Stimulated activated naive CD4-positive, alpha-beta T cell (primary cell): ENCODE data around the gene DEDD2.

Source experiments
- DNase-seq, 6 experiments: peaks; one replicate each; lab custom pipeline; 2025; lab: John Stamatoyannopoulos, UW

Gene DEDD2

GRCh38 chr19:42198676-42199439 lies 18.6 kb downstream of the DEDD2 start:
- peak; percentile 53 to 82 (median 75) for DNase-seq

GRCh38 chr19:42197375-42197817 lies 20.1 kb downstream of the DEDD2 start:
- DNase-seq, result no peak

- DNase-seq, result no peak
These were observed 21.2 kb downstream of the DEDD2 start for GRCh38 chr19:42196011-42197001.

- DNase-seq, result no peak
These were observed 23.8 kb downstream of the DEDD2 start for GRCh38 chr19:42193706-42194105.

- DNase-seq, result no peak
These were observed 24.2 kb downstream of the DEDD2 start for GRCh38 chr19:42193294-42193693.

GRCh38 chr19:42191855-42192254 lies 25.6 kb downstream of the DEDD2 start:
- DNase-seq, result no peak

- DNase-seq, result no peak
These were observed 26.1 kb downstream of the DEDD2 start for GRCh38 chr19:42191330-42191729.

- DNase-seq, result no peak
These were observed 28.3 kb downstream of the DEDD2 start for GRCh38 chr19:42189133-42189532.

- DNase-seq, result no peak
These were observed 28.8 kb downstream of the DEDD2 start for GRCh38 chr19:42188665-42189064.

GRCh38 chr19:42185277-42185676 lies 32.2 kb downstream of the DEDD2 start:
- peak in 3 of 6 experiments; percentile 13 to 44 (median 36) for DNase-seq

GRCh38 chr19:42184401-42184861 lies 33.0 kb downstream of the DEDD2 start:
- DNase-seq, result peak; percentile 24 to 56 (median 44)

- DNase-seq, result peak in 2 of 6 experiments; percentile 9 to 10
These were observed 38.4 kb downstream of the DEDD2 start for GRCh38 chr19:42178791-42179674.

- no peak for DNase-seq
These were observed 39.8 kb downstream of the DEDD2 start for GRCh38 chr19:42177686-42178019.

GRCh38 chr19:42176990-42177685 lies 40.3 kb downstream of the DEDD2 start:
- DNase-seq, result peak; percentile 48 to 69 (median 60)

GRCh38 chr19:42176649-42176989 lies 40.9 kb downstream of the DEDD2 start:
- peak in 1 of 6 experiments; percentile 58 for DNase-seq

GRCh38 chr19:42175952-42176648 lies 41.4 kb downstream of the DEDD2 start:
- DNase-seq, result no peak

- no peak for DNase-seq
These were observed 42.3 kb downstream of the DEDD2 start for GRCh38 chr19:42174958-42175734.

- DNase-seq, result no peak
These were observed 43.3 kb downstream of the DEDD2 start for GRCh38 chr19:42174188-42174587.

GRCh38 chr19:42173695-42174094 lies 43.8 kb downstream of the DEDD2 start:
- no peak for DNase-seq

- DNase-seq, result no peak
These were observed 45.2 kb downstream of the DEDD2 start for GRCh38 chr19:42172261-42172660.
